GM10266 (cell line): ENCODE data around the gene ZNF749.

Source experiments
- DNase-seq: peaks from one replicate; pipeline ENCODE4 v3.0.0; 2012; ENCODE audit errors: extremely low spot score
- CTCF ChIP-seq: IDR thresholded peaks from 2 replicates; pipeline ENCODE4 v1.5.1; 2012; ENCODE audit warnings: mild to moderate bottlenecking, low read depth; ENCODE audit not compliant: control insufficient read depth, insufficient read depth; ENCODE audit errors: missing control alignments

Gene ZNF749

DNA sequence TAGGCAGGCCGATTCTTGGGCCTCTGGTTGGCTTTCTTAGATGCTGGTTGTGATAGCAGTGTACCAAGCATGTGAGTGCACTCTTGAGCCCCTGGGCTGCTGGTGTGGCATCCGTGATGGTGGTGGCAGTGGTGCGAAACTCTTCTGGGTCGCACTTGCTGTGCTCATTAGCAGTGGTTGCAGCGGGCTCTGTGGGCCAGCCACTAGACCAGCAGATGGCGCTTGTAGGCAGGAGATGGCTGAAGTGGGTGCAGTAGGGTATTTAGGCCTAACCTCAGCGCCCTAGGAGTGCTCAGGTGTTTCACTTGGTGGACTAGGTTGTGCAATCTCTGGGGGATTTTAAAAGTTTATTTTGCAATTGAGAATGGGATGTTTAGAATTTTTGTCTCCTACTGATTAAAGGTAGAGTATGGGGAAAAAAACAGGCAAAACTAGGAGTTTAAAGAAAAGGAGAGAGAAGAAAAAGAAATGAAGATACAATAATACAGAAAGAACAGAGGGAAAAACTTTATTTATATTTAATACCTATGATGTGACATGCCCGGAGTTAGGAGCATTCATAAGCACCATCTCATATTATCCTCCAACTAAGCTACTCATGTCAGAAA lies 28.5 kb upstream of the ZNF749 start:
- TF ChIP-seq CTCF = peak; percentile 87
- peak; percentile 63 for DNase-seq

GRCh38 chr19:57410877-57411671 lies 24.1 kb upstream of the ZNF749 start, which contains the start of gene ZNF17:
Gene ZNF17 (plus strand): TSS chr19:57411161. CDS start chr19:57413616, 2,455 bp downstream.
- TF ChIP-seq CTCF = no peak
- peak; percentile 88 for DNase-seq

- no peak for TF ChIP-seq CTCF
- DNase-seq = no peak
Measured at GRCh38 chr19:57419439-57419838, 15.7 kb upstream of the ZNF749 start.

DNA sequence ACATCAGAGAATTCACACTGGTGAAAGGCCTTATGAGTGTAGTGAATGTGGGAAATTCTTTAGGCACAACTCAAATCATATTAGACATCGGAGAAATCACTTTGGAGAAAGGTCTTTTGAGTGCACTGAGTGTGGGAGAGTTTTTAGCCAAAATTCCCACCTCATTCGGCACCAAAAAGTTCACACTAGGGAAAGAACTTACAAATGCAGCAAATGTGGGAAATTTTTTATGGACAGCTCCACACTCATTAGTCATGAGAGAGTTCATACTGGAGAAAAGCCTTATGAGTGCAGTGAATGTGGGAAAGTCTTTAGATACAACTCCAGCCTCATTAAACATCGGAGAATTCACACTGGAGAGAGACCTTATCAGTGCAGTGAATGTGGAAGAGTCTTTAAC lies 14.1 kb upstream of the ZNF749 start:
- no peak for TF ChIP-seq CTCF
- DNase-seq = no peak

DNA sequence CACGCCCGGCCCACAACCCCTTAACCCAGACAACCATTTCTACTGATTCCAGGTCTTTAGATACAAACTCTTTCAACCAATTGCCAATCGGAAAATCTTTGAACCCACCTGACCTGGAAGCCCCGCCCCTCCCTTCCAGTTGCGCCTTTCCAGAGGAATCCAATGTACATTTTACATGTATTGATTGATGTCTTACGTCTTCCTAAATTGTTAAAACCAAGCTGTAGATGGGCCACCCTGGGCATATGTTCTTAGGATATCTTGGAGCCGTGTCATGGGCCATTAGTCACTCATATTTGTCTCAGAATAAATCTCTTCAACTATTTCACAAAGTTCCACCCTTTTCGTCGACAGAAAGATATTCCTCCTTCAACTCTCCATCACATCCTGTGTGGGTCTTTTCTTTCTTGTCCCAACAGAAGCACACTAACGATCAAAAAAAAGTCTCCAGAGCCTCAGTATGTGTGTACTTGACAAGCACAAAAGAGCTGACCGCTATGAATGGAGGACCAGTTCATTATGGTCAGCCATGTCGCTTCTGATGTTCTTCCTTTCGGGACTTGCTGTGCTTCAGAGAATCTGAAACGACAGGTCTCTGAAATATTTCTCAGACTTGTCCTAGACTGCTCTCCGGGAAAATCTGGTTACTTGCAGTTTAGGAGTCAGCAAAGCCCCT lies 601 bp upstream of the ZNF749 start:
- TF ChIP-seq CTCF = no peak
- DNase-seq = peak; percentile 22

- DNase-seq = no peak
Measured at GRCh38 chr19:57436417-57436816, 1.3 kb downstream of the ZNF749 start.

More at GRCh38 chr19:57436417-57436816, 1.3 kb downstream of the ZNF749 start:
- TF ChIP-seq CTCF = no peak
